ENCODE measurements around the gene BTLA.
"Not testable (repeated sequence)": the region's sequence is repeated elsewhere in the genome, so short reads cannot be mapped to it uniquely, and the experiment has no call there.

Gene BTLA

DNA sequence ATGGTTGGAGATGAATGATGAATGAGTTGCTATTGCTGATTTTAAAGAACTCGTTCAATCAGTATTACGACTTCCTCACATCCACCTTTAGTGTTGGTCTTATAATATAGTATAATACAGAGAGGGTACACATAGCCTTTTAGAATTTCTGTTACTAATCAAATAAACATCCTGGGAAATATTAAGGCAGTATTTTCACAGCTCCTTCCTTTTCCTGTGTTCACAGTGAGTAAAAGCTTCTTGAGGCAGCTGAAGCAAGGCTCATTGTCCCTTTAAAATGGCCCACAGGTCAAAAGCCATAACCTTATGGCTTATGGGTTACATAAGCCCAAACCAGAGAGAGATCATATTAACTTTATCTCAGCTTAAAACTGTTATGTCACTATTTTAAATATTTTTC, 1.3 kb upstream of the BTLA start:
- TF ChIP-seq, protein P1, sequence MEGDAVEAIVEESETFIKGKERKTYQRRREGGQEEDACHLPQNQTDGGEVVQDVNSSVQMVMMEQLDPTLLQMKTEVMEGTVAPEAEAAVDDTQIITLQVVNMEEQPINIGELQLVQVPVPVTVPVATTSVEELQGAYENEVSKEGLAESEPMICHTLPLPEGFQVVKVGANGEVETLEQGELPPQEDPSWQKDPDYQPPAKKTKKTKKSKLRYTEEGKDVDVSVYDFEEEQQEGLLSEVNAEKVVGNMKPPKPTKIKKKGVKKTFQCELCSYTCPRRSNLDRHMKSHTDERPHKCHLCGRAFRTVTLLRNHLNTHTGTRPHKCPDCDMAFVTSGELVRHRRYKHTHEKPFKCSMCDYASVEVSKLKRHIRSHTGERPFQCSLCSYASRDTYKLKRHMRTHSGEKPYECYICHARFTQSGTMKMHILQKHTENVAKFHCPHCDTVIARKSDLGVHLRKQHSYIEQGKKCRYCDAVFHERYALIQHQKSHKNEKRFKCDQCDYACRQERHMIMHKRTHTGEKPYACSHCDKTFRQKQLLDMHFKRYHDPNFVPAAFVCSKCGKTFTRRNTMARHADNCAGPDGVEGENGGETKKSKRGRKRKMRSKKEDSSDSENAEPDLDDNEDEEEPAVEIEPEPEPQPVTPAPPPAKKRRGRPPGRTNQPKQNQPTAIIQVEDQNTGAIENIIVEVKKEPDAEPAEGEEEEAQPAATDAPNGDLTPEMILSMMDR (IDR thresholded peaks at IDR 0.05; ENCODE audit: extremely low read depth, missing control alignments): no peak
- DNase-seq (ENCODE audit: low spot score): no peak

DNA sequence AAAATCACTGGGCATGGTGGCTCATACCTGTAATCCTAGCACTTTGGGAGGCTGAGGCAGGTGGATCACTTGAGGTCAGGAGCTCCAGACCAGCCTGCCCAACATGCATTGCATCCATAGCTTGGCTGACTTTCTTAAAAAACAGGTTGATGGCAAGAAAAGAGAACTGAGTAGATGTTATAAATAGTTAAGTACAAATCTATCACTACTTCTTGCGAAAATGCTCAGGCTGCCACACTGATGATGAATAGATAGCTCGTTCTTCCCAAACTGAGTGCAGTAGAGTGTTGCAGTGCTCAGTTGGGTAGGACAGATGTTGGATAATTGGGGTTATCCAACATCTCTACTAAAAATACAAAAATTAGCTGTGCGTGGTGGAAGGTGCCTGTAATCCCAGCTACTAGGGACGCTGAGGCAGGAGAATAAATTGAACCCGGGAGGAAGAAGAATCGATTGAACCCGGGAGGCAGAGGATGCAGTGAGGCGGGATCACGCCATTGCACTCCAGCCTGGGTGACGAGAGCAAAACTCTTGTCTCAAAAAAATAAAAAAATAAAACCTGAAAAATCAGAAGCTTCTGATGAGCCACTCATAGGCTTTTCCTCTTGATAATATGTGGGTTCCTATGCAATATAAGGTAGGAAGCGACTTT, 1.2 kb downstream of the BTLA start:
- TF ChIP-seq, protein P1 (IDR thresholded peaks at IDR 0.05; ENCODE audit: extremely low read depth, missing control alignments): no peak
- no peak for DNase-seq (ENCODE audit: low spot score)

- TF ChIP-seq, protein P1 (IDR thresholded peaks at IDR 0.05; ENCODE audit: extremely low read depth, missing control alignments): no peak
- no peak for DNase-seq (ENCODE audit: low spot score)
Measured at GRCh38 chr3:112496366-112497067, 2.8 kb downstream of the BTLA start.

- not testable (repeated sequence) for DNase-seq (ENCODE audit: low spot score)
Measured at GRCh38 chr3:112494448-112494767, 4.9 kb downstream of the BTLA start.

GRCh38 chr3:112492124-112492523, 7.1 kb downstream of the BTLA start:
- no peak for DNase-seq (ENCODE audit: low spot score)
- TF ChIP-seq, protein P1 (IDR thresholded peaks at IDR 0.05; ENCODE audit: extremely low read depth, missing control alignments): no peak

GRCh38 chr3:112491373-112491772, 7.9 kb downstream of the BTLA start:
- TF ChIP-seq, protein P1 (IDR thresholded peaks at IDR 0.05; ENCODE audit: extremely low read depth, missing control alignments): no peak
- DNase-seq (ENCODE audit: low spot score): no peak

- peak; percentile 14 for DNase-seq (ENCODE audit: low spot score)
- TF ChIP-seq, protein P1 (IDR thresholded peaks at IDR 0.05; ENCODE audit: extremely low read depth, missing control alignments): no peak
Measured at GRCh38 chr3:112489674-112490479, 9.4 kb downstream of the BTLA start.
